ENCODE results near the gene VSNL1.

Gene VSNL1

GRCh38 chr2:17540093-17540812, at the start of gene VSNL1:
Gene VSNL1, plus strand, starts transcription at chr2:17540696. Its CDS starts 51,379 bp downstream, at chr2:17592075.
- DNase-seq = no peak

- DNase-seq = no peak
Measured at GRCh38 chr2:17495590-17495989, 44.9 kb upstream of the VSNL1 start.

- no peak for DNase-seq
Measured at GRCh38 chr2:17497718-17498117, 42.8 kb upstream of the VSNL1 start.

- DNase-seq = no peak
Measured at GRCh38 chr2:17506736-17507616, 33.5 kb upstream of the VSNL1 start.

GRCh38 chr2:17515652-17516051, 24.8 kb upstream of the VSNL1 start:
- no peak for DNase-seq

GRCh38 chr2:17517481-17518211, 22.9 kb upstream of the VSNL1 start:
- no peak for DNase-seq

- no peak for DNase-seq
Measured at GRCh38 chr2:17518212-17519154, 22.0 kb upstream of the VSNL1 start, which contains the start of gene RAD51AP2. Gene RAD51AP2, minus strand, starts transcription at chr2:17518440. Its CDS starts 25 bp downstream, at chr2:17518415.

GRCh38 chr2:17519486-17519885, 21.0 kb upstream of the VSNL1 start:
- no peak for DNase-seq

GRCh38 chr2:17520761-17521160, 19.7 kb upstream of the VSNL1 start:
- DNase-seq = no peak

- DNase-seq = no peak
Measured at GRCh38 chr2:17521621-17522020, 18.9 kb upstream of the VSNL1 start.

- no peak for DNase-seq
Measured at GRCh38 chr2:17522303-17522702, 18.2 kb upstream of the VSNL1 start.

GRCh38 chr2:17529771-17530170, 10.7 kb upstream of the VSNL1 start:
- no peak for DNase-seq

GRCh38 chr2:17533546-17533945, 7.0 kb upstream of the VSNL1 start:
- no peak for DNase-seq

GRCh38 chr2:17536416-17536815, 4.1 kb upstream of the VSNL1 start:
- DNase-seq = no peak

GRCh38 chr2:17538022-17538843, 2.3 kb upstream of the VSNL1 start:
- DNase-seq = no peak

- DNase-seq = no peak
Measured at GRCh38 chr2:17538844-17539554, 1.5 kb upstream of the VSNL1 start.

- DNase-seq = no peak
Measured at GRCh38 chr2:17539611-17540092, 844 bp upstream of the VSNL1 start.

GRCh38 chr2:17540813-17541530, 476 bp downstream of the VSNL1 start:
- DNase-seq = no peak

- no peak for DNase-seq
Measured at GRCh38 chr2:17541531-17541950, 1.0 kb downstream of the VSNL1 start.

- no peak for DNase-seq
Measured at GRCh38 chr2:17542471-17542870, 2.0 kb downstream of the VSNL1 start.
